Colonic mucosa (tissue), 4 donors: Measurements from ENCODE around the gene FBXO15. TPM values are rescaled to one million over a fixed set of nuclear protein-coding genes. Genes with fewer than 3 reads are reported as not detected.

Experiments used
- DNase-seq: peaks from one replicate; pipeline ENCODE4 v3.0.0-alpha.2; 2020
- H3K27ac ChIP-seq: fragments of 200-600 bp; one replicate; pipeline ENCODE4 v1.8.0; 2021
- H3K27me3 ChIP-seq: fragments of 200-600 bp; one replicate; pipeline ENCODE4 v1.8.0; 2021
- H3K36me3 ChIP-seq: fragments of 200-600 bp; one replicate; pipeline ENCODE4 v1.8.0; 2021
- H3K4me1 ChIP-seq: fragments of 200-600 bp; one replicate; pipeline ENCODE4 v1.8.0; 2021; ENCODE audit warnings: mild to moderate bottlenecking
- H3K4me3 ChIP-seq: fragments of 200-600 bp; one replicate; pipeline ENCODE4 v1.8.0; 2021
- H3K9ac ChIP-seq, 2 donors: one replicate each; pipeline ENCODE4 v1.7.0; 2013; ENCODE audit warnings: control low read depth in 2 of 2, low read depth in 2 of 2, low read length in 2 of 2
- H3K9me3 ChIP-seq: fragments of 200-600 bp; one replicate; pipeline ENCODE4 v1.8.0; 2021
- intact Hi-C: fragments of 100-400 bp; cut with DNase I; formaldehyde crosslinking; loops from one replicate; pipeline ENCODE4 v1.14.1; 2022
- total RNA-seq, 2 donors: library from RNA; stranded (reverse); fragmentation: NEBNext Ultra II Directional in 1 of 2; extraction: Animal tissue kit (Norgen Biotek cat#: 25700) in 1 of 2; gene quantifications; one replicate each; pipeline ENCODE4 v1.2.1, GENCODE V29; 2021
- TF ChIP-seq, protein P1 (sequence below): fragments of 200-600 bp; IDR thresholded peaks from one replicate; pipeline ENCODE4 v1.8.0; 2022; ENCODE audit warnings: antibody characterized with exemption, mild to moderate bottlenecking
- donor health status: healthy.
- donor health status: DM: no; HTN: no; CAD: no.
- donor health status: DM: no; HTN: no; CAD: no.

FBXO15 gene
- total RNA-seq, 2 donors from 2014 or later: not detected

DNA sequence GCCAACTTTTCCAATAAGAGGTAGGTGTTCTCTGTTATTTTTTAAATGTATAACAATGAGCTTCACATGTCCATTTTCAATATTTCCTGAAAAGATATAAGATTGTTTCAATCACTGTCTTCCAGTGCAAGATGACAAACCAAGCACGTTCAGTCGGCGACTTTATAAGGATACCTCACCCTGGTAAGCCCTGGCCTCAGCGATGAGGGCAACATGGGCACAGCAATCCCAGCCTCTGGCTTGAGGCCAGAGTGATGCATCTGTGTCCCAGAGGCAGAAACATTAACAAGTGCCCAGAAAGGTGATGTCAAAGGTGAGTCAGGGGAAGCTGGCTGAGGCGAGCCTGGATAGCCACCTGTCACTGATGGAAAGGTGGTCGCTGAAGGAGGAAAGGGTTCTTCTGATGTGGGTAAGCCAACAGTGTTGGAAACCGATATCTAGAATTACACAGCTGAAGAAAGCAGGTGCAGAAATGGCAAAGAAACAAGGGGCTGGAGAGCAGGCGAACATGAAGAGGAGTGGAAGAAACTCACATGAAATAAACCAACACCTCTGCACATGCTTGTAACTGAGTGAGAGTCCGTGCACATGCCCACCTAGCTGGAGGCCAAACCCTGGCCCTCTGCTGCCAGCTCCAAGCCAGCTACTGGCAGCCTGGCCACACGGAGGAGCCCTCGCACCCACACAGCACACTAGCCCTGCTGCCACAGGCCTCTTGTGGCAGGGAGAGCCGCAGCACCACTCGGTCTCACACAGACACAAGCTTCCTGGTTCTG, 65.5 kb downstream of the FBXO15 start:
- intact Hi-C loops: loop anchor here (5.0 kb wide), 1 partner anchor 35 kb away; no protein-coding TSS in a partner anchor
- Histone ChIP-seq H3K9ac (no peak overlapping the region), H3K36me3 (no peaks in the 10 kb centered on the region), H3K4me3 (no peak overlapping the region), H3K27ac (no peak overlapping the region), H3K4me1 (no peaks in the 10 kb centered on the region), H3K9me3 (no peaks in the 10 kb centered on the region), H3K27me3 (no peaks in the 10 kb centered on the region)
- peak; percentile 45 for DNase-seq
- TF ChIP-seq, protein P1, sequence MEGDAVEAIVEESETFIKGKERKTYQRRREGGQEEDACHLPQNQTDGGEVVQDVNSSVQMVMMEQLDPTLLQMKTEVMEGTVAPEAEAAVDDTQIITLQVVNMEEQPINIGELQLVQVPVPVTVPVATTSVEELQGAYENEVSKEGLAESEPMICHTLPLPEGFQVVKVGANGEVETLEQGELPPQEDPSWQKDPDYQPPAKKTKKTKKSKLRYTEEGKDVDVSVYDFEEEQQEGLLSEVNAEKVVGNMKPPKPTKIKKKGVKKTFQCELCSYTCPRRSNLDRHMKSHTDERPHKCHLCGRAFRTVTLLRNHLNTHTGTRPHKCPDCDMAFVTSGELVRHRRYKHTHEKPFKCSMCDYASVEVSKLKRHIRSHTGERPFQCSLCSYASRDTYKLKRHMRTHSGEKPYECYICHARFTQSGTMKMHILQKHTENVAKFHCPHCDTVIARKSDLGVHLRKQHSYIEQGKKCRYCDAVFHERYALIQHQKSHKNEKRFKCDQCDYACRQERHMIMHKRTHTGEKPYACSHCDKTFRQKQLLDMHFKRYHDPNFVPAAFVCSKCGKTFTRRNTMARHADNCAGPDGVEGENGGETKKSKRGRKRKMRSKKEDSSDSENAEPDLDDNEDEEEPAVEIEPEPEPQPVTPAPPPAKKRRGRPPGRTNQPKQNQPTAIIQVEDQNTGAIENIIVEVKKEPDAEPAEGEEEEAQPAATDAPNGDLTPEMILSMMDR: peak; percentile 44

DNA sequence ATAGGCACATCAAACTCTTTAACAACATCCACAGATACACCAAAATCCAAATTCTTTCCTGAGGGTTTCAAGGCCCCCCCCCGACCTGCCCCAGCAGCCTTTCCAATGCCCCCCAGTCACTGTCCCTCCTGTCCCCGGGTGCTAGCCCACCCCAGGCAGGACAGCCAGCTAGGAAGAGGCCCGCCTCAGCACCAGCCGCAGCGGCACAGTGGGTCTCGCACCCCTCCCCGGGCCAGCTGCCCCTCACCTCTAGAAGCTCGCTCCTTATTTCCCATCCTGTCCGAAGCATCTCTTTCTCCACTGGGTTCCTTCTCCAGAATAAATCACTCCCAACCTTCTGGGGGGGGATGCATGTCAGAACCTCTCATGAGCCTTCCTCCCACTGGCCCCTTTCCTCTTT, 69.4 kb downstream of the FBXO15 start:
- intact Hi-C loops: no loop called here
- H3K27me3 ChIP-seq: no peaks in the 10 kb centered on the region
- TF ChIP-seq, protein P1: no peak

DNA sequence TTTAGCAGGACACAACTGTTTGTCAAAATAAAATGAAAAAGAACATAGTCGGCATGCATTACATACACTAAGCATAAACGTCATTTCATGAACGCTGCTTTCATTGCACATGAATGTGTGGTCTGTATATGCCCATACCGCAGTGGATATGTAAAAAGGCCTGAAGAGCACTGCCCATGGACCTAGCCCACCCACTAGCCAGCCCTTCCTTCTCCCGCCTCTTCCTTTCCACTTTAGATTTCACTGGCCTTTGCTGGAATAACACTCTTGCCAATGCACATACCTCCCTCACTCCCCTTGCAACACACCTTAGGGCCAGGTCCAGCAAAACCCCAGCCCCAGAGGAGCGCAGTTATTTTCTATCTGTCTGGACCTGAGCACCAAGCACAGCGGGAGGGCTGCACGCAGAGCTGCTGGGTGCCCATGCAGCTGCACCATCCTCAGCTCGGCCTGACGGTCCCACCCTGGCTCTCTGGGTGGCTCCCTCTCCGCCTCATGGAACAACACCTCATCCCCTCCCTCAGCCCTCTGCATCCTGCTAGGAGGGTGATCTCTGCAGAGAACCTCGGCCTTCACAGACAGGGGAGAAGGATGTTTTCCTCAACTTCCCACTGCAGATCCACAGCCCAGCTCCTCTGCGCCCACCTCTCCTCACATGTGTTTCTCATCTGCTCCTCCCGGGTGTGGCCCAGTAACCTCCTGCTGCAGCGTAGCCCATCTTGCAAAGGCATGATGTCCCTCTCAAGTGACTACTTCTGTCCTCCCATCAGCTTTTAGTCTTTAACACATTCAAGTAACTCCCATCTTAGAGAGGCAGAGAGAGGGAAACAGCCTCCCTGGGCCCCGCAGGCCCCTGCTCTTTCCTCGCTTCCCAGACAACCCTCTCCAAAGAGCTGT, 72.7 kb downstream of the FBXO15 start:
- TF ChIP-seq, protein P1: no peak
- Histone ChIP-seq H3K27me3 (no peaks in the 10 kb centered on the region), H3K4me1 (no peaks in the 10 kb centered on the region), H3K27ac (no peak overlapping the region), H3K36me3 (no peaks in the 10 kb centered on the region), H3K9ac (no peak overlapping the region), H3K9me3 (no peaks in the 10 kb centered on the region), H3K4me3 (no peak overlapping the region)
- intact Hi-C loops: no loop called here
- no peak for DNase-seq

More for the DNA sequence above, 69.4 kb downstream of the FBXO15 start:
- Histone ChIP-seq H3K4me3 (no peak overlapping the region), H3K36me3 (no peaks in the 10 kb centered on the region), H3K4me1 (no peaks in the 10 kb centered on the region), H3K27ac (no peak overlapping the region), H3K9ac (no peak overlapping the region), H3K9me3 (no peaks in the 10 kb centered on the region)
- no peak for DNase-seq

DNA sequence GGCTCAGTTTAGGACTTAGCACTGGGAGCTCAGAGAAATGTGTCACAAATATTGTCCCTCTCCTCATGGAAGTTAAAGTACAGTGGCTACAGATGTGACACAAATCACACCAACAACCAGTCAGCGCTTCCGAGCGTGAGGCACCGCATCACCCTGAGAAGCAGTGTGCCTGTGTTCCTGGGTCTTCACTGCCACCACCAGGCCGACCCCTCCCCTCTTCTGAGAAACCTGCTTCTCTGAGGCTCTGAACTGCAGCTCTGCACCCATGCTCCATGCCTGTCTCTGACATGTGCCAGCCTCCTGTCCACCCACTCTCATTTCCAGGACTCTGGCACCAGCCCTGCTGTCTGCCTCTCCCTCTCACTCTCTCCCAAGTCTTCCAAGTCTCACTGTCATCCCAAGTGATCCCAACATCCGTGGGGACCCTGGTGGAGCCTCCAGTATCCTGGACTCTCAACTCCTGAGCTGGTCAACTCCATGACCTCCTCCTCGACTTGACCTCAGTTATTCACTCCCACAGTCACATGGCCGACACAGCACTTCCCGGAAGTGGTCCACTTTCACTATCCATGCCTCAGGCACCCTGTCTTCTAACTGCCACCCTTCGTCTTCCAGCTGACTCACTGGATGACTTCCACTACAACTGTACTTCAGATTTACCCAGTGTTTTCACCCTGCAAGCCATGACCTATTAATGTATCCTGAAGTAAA, 73.5 kb downstream of the FBXO15 start:
- Histone ChIP-seq H3K9me3 (no peaks in the 10 kb centered on the region), H3K4me1 (no peaks in the 10 kb centered on the region), H3K4me3 (no peak overlapping the region), H3K27me3 (no peaks in the 10 kb centered on the region), H3K36me3 (no peaks in the 10 kb centered on the region), H3K27ac (no peak overlapping the region), H3K9ac (no peak overlapping the region)
- no peak for DNase-seq
- intact Hi-C loops: no loop called here
- TF ChIP-seq, protein P1: no peak
